ENCODE data around the gene KRTAP12-3.

Gene KRTAP12-3

GRCh38 chr21:44703731-44704635 lies 46.3 kb downstream of the KRTAP12-3 start:
- DNase-seq, result no peak

- DNase-seq, result no peak
Observed at GRCh38 chr21:44704636-44705001, 46.9 kb downstream of the KRTAP12-3 start.

- DNase-seq, result no peak
Observed at GRCh38 chr21:44706026-44706705, 48.4 kb downstream of the KRTAP12-3 start.

GRCh38 chr21:44706706-44707581 lies 49.2 kb downstream of the KRTAP12-3 start:
- DNase-seq, result no peak

Data from C1 segment of cervical spinal cord (tissue), 14 donors.